Mucosa of descending colon (tissue), 3 donors: ENCODE measurements around the gene CACNB4. TPM values are rescaled to one million over a fixed set of nuclear protein-coding genes. Genes with fewer than 3 reads are reported as not detected.

Source experiments
- ATAC-seq: fragments of 200-7000 bp; cut with Tn5 transposase; one replicate; pipeline ENCODE4 v1.9.1; 2020; ENCODE audit warnings: mild to moderate bottlenecking, moderate library complexity
- DNase-seq, 3 donors: peaks; one replicate each; pipeline ENCODE4 v3.0.0-alpha.2; 2020
- H3K36me3 ChIP-seq: fragments of 200-600 bp; one replicate; pipeline ENCODE4 v1.8.0; 2021; ENCODE audit warnings: low read depth, mild to moderate bottlenecking
- H3K4me1 ChIP-seq: fragments of 200-600 bp; one replicate; pipeline ENCODE4 v1.8.0; 2021; ENCODE audit warnings: low read depth, mild to moderate bottlenecking
- H3K4me3 ChIP-seq: fragments of 200-600 bp; one replicate; pipeline ENCODE4 v1.8.0; 2021; ENCODE audit warnings: mild to moderate bottlenecking
- H3K9me3 ChIP-seq: fragments of 200-600 bp; one replicate; pipeline ENCODE4 v1.8.0; 2021; ENCODE audit warnings: mild to moderate bottlenecking
- CTCF ChIP-seq: fragments of 200-600 bp; IDR thresholded peaks from one replicate; pipeline ENCODE4 v1.8.0; 2022; ENCODE audit warnings: antibody characterized with exemption, mild to moderate bottlenecking
- intact Hi-C, 2 donors: fragments of 100-400 bp; cut with DNase I in 1 of 2; cut with micrococcal nuclease in 1 of 2; formaldehyde crosslinking; loops; one replicate each; pipeline versions ENCODE4 v1.11.0 to v1.11.1; 2022; cut with DNase I, micrococcal nuclease
- total RNA-seq, 3 donors: library from RNA; stranded (reverse); fragmentation: NEBNext Ultra II Directional in 2 of 3; extraction: Animal tissue kit (Norgen Biotek cat#: 25700) in 2 of 3; gene quantifications; one replicate each; pipeline versions ENCODE4 v1.2.1 to v1.2.4, GENCODE V29; 2021 to 2023
- donor health status: DM: no; HTN: no; CAD: no; lungs with moderate emphysema.
- donor health status: DM: no; HTN: no; CAD: no.
- donor health status: DM: no; HTN: yes; CAD: no.

CACNB4 gene
- total RNA-seq, 3 donors from 2014 or later, result 1.0 to 1.8 (median 1.4) TPM

GRCh38 chr2:151845481-151845880 lies 253.4 kb downstream of the CACNB4 start:
- no peak overlapping the region for H3K4me3 ChIP-seq
- H3K4me1 ChIP-seq, result no peaks in the 10 kb centered on the region
- H3K36me3 ChIP-seq, result no peaks in the 10 kb centered on the region
- DNase-seq (no peak), ATAC-seq (no peak)
- no peaks in the 10 kb centered on the region for H3K9me3 ChIP-seq
- intact Hi-C loops, result no loop called here
- no peak for TF ChIP-seq CTCF

GRCh38 chr2:151844211-151844896 lies 254.5 kb downstream of the CACNB4 start:
- Histone ChIP-seq H3K9me3 (no peaks in the 10 kb centered on the region), H3K4me3 (no peak overlapping the region), H3K36me3 (no peaks in the 10 kb centered on the region), H3K4me1 (no peaks in the 10 kb centered on the region)
- no peak for TF ChIP-seq CTCF
- ATAC-seq, result no peak
- no peak for DNase-seq
- intact Hi-C loops, result no loop called here

DNA sequence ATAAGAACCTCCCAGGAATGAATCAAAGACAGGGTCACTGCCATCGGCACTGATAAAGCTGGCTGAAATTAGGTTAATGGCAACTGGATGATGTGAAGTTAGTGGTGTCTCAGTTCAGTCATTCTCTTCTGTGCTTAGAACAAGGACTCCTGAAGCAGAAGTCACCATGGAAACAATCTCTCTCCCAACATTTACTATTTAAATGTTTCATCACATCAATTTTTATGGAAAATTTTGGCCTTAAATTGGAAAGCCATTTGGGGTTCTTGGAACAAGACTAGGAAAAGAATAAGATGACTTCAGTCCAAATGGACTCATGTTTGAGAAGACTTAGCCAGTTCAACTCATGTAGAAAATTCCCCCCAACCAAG lies 255.2 kb downstream of the CACNB4 start:
- no peaks in the 10 kb centered on the region for H3K9me3 ChIP-seq
- no peaks in the 10 kb centered on the region for H3K36me3 ChIP-seq
- no peaks in the 10 kb centered on the region for H3K4me1 ChIP-seq
- no peak for DNase-seq
- H3K4me3 ChIP-seq, result no peak overlapping the region
- no peak for ATAC-seq
- intact Hi-C loops, result no loop called here
- no peak for TF ChIP-seq CTCF

DNA sequence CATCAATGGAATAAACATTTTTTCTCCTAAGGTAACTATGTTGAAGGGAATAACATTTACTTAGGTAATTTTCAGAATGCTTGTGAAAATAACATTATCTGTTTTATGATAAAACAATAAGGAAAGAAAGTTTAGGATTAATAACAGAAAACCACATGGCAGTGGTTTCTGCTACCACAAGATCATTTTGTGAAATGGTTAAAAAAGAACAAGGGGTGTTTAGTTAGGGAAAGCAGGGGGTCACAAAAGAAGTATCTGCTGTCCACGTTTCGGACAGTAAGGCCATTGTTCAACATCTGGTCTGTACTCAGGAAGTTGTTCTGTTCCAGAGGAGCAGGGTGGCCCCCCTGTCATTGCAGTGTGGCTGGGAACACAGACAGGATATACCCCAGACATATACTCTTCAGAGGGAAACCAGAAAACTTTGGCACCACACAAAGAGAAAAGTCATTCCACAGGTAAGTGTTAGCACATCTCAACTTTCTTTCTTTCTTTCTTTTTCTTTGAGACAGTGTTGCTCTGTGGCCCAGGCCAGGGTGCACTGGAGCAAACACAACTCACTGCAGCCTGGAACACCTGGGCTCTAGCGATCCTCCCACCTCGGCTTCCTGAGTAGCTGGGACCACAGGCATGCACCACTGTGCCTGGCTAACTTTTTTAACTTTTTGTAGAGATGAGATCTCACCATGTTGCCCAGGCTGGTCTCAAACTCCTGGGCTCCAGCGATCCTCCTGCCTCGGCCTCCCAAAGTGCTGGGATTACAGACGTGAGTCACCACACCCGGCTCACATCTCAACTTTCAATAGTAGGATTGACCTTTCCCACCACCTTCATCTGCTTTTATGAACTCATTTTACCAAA lies 255.8 kb downstream of the CACNB4 start:
- Histone ChIP-seq H3K9me3 (no peaks in the 10 kb centered on the region), H3K36me3 (no peaks in the 10 kb centered on the region), H3K4me3 (no peak overlapping the region), H3K4me1 (no peaks in the 10 kb centered on the region)
- intact Hi-C loops, result no loop called here
- no peak for DNase-seq
- no peak for TF ChIP-seq CTCF
- ATAC-seq, result no peak

DNA sequence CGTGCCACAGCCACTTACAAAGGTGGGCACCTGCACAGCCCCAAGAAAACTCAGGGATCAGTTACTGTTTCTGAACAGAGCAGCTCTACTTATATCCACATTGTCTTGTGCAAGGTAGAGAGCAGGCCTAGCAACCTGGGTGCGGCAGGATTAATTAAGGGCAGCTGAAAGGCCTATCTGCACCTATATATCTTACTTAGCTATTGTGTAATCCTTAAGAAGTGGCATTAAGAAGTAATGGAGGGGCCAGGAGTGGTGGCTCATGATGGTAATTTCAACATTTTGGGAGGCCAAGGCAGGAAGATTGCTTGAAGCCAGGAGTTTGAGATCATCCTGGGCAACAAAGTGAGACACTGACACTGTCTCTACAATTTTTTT lies 257.8 kb downstream of the CACNB4 start:
- intact Hi-C loops, result no loop called here
- TF ChIP-seq CTCF, result no peak
- H3K36me3 ChIP-seq, result no peaks in the 10 kb centered on the region
- DNase-seq (no peak), ATAC-seq (no peak)
- no peak overlapping the region for H3K4me3 ChIP-seq
- no peaks in the 10 kb centered on the region for H3K9me3 ChIP-seq
- H3K4me1 ChIP-seq, result no peaks in the 10 kb centered on the region
